GM10266 (cell line): ENCODE measurements around the gene HPCA.
A peak's percentile ranks its signal among the peaks of the same experiment; 100 is the strongest.

Experiments used
- DNase-seq: peaks from one replicate; pipeline ENCODE4 v3.0.0; 2012; ENCODE audit errors: extremely low spot score
- CTCF ChIP-seq: IDR thresholded peaks from 2 replicates; pipeline ENCODE4 v1.5.1; 2012; ENCODE audit warnings: mild to moderate bottlenecking, low read depth; ENCODE audit not compliant: control insufficient read depth, insufficient read depth; ENCODE audit errors: missing control alignments

HPCA gene

GRCh38 chr1:32919811-32920733 lies 33.8 kb downstream of the HPCA start:
- DNase-seq, result no peak
- no peak for TF ChIP-seq CTCF

GRCh38 chr1:32920833-32921232 lies 34.5 kb downstream of the HPCA start:
- no peak for TF ChIP-seq CTCF
- no peak for DNase-seq

DNA sequence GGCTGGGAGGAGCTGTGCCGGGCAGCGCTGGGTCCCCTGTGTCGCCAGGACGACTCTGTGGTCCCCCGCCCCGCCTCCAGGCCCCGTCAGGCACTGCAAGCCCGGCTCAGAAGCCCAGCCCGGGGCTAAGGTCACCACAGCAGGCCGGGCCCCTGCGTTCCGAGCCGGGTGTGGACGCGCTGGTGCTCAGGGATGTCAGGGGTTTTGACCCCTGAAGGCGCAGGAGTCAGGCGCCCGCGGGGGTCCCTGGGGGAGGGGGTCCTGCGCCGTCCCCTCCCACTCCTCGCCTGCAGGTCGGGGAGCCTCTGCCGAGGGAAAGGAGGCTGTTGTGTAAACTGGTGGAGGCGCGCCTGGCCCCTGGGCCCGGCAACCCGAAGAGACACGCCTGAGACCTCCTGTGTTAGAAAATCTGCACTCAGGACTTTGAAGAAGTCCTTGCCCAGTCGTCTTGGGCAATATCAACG lies 38.6 kb downstream of the HPCA start:
- TF ChIP-seq CTCF, result peak; percentile 4
- no peak for DNase-seq

DNA sequence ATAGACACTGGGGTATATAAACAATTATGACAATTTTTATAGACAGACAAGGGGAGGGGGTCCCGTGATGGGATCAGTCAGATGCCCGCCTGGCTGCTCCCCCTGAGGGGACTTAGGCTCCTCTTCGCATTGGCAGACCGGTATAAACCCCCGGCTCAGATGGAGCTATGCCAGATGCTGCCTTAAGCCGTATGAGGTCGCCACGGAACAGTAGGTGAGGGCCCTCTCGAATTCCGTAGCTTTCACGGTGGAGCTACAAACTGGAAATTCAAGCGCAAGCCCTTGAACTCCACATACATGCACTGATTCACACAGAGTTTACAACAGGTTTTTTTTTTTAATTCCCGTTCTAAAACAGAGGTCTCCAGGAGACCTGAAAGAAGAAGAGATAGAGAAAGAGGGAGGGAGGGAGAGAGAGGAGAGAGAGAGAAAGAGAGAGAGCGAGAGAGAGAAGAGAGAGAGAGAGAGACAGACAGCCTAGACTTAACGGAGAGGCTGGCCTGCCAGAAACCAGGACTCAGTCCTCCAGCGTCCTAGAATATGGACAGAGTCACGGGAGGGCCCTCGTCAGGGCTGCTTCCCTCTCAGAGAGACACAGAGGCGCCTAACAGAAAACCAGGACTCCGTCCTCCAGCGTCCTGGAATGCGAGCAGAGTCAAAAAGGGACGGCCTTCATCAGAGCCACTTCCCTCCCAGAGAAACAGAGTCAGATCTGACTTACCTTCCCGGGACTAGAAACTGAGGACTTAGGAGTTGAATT lies 39.3 kb downstream of the HPCA start:
- DNase-seq, result no peak
- TF ChIP-seq CTCF, result no peak

DNA sequence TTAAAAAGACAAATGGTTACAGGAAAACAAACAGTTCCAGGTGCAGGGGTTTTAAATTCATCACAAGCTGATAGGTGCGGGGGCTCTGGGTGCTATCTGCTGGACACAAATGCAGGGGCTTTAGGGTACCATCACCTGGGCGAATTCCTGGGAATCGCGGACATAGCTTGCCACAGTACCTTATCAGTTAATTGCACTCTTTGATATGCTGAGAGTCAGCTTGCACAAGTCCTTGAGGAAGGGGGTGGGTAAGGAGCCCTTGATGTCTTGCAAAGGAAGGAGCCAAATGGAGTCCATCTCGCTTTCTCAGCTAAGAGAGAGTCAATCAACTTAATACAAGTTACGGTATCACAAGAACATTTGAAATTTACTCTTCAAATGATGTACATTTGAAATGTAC lies 40.3 kb downstream of the HPCA start:
- TF ChIP-seq CTCF, result no peak
- no peak for DNase-seq

GRCh38 chr1:32927441-32927840 lies 41.1 kb downstream of the HPCA start:
- DNase-seq, result no peak
- no peak for TF ChIP-seq CTCF
